ENCODE results near the gene NAA35. TPM values are rescaled to one million over a fixed set of nuclear protein-coding genes. Genes with fewer than 3 reads are reported as not detected.
"Not testable (repeated sequence)": the region's sequence is repeated elsewhere in the genome, so short reads cannot be mapped to it uniquely, and the experiment has no call there.

The NAA35 gene
- polyA plus RNA-seq, 1 of the 3 experiments (the other 2 are of a cell fraction): 9.0 TPM

DNA sequence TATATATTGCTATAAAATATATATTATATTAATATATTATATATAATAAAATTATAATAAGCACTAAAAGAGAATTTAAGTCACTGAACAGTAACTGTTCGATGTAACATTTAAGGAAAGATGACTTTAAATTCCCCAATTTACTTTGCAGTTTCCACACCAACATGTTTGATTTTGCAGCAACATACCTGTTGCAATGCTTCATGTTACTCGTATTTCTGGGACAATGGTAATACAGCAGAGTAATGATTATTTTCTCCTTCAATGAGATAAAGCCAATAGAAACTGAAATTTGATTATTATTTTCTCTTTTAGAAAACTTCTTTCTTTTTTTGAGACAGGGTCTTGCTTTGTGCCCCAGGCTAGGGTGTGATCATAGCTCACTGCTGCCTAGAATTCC lies 9.5 kb upstream of the NAA35 start:
- POLR2A ChIA-PET: no interaction called here
- no peak overlapping the region for H3K27ac ChIP-seq (ENCODE audit: low read depth in 2 of 2, low read length in 1 of 2)
- WGBS (ENCODE audit: low lambda C conversion rate): 62% methylated on average over 2 of the region's 2 CpGs
- CTCF ChIA-PET: no interaction called here
- H3F3A ChIP-seq (replicated peaks; ENCODE audit: insufficient read depth): no peaks in the 10 kb centered on the region
- no peaks in the 10 kb centered on the region for H4K20me1 ChIP-seq (ENCODE audit: insufficient read depth)
- H3K9me3 ChIP-seq: no peaks in the 10 kb centered on the region
- no peak overlapping the region for H3K4me2 ChIP-seq
- H2AFZ ChIP-seq (ENCODE audit: low read depth): no peak overlapping the region
- no peaks in the 10 kb centered on the region for H3K27me3 ChIP-seq (ENCODE audit: insufficient read depth)
- no peak overlapping the region for H3K4me3 ChIP-seq (ENCODE audit: low read depth in 2 of 2, low read length in 1 of 2)
- H3K9me2 ChIP-seq: no peaks in the 10 kb centered on the region
- no peak for DNase-seq
- H3K9ac ChIP-seq: no peak overlapping the region
- H3K36me3 ChIP-seq (replicated peaks in 1 of 2; ENCODE audit: control insufficient read depth in 1 of 2, insufficient read depth in 2 of 2, low read length in 1 of 2): no peaks in the 10 kb centered on the region
- no peaks in the 10 kb centered on the region for H3K79me2 ChIP-seq (ENCODE audit: insufficient read depth)
- TF ChIP-seq, protein P1, sequence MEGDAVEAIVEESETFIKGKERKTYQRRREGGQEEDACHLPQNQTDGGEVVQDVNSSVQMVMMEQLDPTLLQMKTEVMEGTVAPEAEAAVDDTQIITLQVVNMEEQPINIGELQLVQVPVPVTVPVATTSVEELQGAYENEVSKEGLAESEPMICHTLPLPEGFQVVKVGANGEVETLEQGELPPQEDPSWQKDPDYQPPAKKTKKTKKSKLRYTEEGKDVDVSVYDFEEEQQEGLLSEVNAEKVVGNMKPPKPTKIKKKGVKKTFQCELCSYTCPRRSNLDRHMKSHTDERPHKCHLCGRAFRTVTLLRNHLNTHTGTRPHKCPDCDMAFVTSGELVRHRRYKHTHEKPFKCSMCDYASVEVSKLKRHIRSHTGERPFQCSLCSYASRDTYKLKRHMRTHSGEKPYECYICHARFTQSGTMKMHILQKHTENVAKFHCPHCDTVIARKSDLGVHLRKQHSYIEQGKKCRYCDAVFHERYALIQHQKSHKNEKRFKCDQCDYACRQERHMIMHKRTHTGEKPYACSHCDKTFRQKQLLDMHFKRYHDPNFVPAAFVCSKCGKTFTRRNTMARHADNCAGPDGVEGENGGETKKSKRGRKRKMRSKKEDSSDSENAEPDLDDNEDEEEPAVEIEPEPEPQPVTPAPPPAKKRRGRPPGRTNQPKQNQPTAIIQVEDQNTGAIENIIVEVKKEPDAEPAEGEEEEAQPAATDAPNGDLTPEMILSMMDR (IDR thresholded peaks at IDR 0.05): no peak
- TF ChIP-seq FOXJ3 (CRISPR knock-in tag; IDR thresholded peaks at IDR 0.05): no peak
- TF ChIP-seq, protein P2, sequence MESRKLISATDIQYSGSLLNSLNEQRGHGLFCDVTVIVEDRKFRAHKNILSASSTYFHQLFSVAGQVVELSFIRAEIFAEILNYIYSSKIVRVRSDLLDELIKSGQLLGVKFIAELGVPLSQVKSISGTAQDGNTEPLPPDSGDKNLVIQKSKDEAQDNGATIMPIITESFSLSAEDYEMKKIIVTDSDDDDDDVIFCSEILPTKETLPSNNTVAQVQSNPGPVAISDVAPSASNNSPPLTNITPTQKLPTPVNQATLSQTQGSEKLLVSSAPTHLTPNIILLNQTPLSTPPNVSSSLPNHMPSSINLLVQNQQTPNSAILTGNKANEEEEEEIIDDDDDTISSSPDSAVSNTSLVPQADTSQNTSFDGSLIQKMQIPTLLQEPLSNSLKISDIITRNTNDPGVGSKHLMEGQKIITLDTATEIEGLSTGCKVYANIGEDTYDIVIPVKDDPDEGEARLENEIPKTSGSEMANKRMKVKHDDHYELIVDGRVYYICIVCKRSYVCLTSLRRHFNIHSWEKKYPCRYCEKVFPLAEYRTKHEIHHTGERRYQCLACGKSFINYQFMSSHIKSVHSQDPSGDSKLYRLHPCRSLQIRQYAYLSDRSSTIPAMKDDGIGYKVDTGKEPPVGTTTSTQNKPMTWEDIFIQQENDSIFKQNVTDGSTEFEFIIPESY (IDR thresholded peaks at IDR 0.05; ENCODE audit: borderline replicate concordance, low read depth): no peak
- no peak for TF ChIP-seq RXRA (IDR thresholded peaks at IDR 0.05; ENCODE audit: borderline replicate concordance, low read depth)
- TF ChIP-seq SMC3 (IDR thresholded peaks at IDR 0.05; ENCODE audit: low read depth, low read length): no peak
- TF ChIP-seq, protein P3, sequence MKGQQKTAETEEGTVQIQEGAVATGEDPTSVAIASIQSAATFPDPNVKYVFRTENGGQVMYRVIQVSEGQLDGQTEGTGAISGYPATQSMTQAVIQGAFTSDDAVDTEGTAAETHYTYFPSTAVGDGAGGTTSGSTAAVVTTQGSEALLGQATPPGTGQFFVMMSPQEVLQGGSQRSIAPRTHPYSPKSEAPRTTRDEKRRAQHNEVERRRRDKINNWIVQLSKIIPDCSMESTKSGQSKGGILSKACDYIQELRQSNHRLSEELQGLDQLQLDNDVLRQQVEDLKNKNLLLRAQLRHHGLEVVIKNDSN (IDR thresholded peaks at IDR 0.05; ENCODE audit: borderline replicate concordance, low read depth): no peak
- no peaks in the 10 kb centered on the region for H3K4me1 ChIP-seq (ENCODE audit: control insufficient read depth in 1 of 2, insufficient read depth in 2 of 2, low read depth in 1 of 2, low read length in 1 of 2)

DNA sequence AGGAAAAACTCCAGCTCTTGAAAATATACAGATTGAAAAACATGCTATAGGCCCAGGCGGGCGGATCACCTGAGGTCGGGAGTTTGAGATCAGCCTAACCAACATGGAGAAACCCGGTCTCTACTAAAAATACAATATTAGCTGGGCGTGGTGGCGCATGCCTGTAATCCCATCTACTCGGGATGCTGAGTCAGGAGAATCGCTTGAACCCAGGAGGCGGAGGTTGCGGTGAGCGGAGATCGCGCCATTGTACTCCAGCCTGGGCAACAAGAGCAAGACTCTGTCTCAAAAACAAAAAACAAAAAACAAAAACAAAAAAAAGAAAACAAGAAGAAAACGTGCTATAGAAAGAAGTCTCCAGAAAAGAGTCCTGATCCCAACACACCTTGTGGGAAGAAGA lies 5.0 kb upstream of the NAA35 start:
- H3K9ac ChIP-seq; H3K27me3 ChIP-seq (ENCODE audit: insufficient read depth); H3F3A ChIP-seq (replicated peaks; ENCODE audit: insufficient read depth); POLR2A ChIA-PET; DNase-seq; H3K9me3 ChIP-seq; H3K27ac ChIP-seq (ENCODE audit: low read depth in 2 of 2, low read length in 1 of 2); H3K79me2 ChIP-seq (ENCODE audit: insufficient read depth); CTCF ChIA-PET; H4K20me1 ChIP-seq (ENCODE audit: insufficient read depth); H2AFZ ChIP-seq (ENCODE audit: low read depth); H3K4me3 ChIP-seq (ENCODE audit: low read depth in 2 of 2, low read length in 1 of 2); H3K4me2 ChIP-seq; H3K36me3 ChIP-seq (replicated peaks in 1 of 2; ENCODE audit: control insufficient read depth in 1 of 2, insufficient read depth in 2 of 2, low read length in 1 of 2); H3K4me1 ChIP-seq (ENCODE audit: control insufficient read depth in 1 of 2, insufficient read depth in 2 of 2, low read depth in 1 of 2, low read length in 1 of 2); H3K9me2 ChIP-seq: not testable (repeated sequence)
- 93% methylated on average over 14 of the region's 14 CpGs for WGBS (ENCODE audit: low lambda C conversion rate)

All from SK-N-SH (cell line).